ENCODE results near the gene TSHZ2.
"Not testable (repeated sequence)": the region's sequence is repeated elsewhere in the genome, so short reads cannot be mapped to it uniquely, and the experiment has no call there.

The TSHZ2 gene

DNA sequence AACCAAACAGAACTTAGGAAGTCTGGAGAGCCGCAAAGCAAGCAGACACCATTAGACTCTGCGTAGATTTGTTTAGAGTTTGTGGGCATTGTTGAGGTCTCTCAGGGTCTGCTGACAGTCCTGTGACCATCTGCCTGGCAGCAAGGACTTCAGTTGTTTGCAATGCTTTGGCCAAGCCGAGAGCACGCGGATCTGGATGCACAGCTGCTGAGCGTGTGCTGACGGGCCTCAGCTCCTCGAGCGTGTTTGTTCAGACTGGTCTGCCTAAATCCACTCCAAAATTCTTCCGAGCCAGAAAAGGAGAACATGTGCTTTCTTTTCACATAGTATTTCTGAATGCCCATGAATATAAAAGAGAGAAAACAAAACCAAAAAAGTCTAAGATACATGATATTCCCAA, 462.5 kb downstream of the TSHZ2 start:
- DNase-seq = no peak

DNA sequence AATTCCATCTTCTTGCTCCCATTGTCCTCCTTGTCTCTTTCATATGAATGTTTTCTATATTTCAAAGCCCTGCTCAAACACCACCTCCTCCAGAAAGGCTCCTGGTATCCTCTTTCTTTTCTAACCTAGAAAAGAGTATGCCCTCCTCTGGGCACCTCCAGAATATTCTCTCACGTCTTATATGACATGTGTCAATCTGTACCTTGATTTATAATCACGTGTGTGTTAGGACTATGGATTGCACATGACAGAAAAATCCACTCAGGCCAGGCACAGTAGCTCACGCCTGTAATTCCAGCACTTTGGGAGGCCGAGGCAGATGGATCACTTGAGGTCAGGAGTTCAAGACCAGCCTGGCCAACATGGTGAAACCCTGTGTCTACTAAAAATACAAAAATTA, 464.8 kb downstream of the TSHZ2 start:
- not testable (repeated sequence) for DNase-seq

DNA sequence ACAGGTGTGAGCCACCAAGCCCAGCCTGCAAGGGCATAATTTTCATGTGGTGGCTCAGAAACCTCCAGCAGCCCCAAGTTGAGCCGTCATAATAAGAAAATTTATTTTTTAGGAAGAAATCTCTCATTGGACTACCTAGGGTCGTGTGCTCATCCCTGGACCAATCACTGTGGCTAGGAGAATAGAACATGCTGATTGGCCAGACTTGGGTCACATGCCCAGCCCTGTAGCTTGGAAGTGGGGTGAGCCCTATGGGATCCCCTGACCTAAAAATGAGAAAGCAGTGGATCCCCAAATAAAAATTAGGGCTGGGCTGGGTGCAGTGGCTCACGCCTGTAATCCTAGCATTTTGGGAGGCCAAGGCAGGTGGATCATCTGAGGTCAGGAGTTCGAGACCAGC, 466.2 kb downstream of the TSHZ2 start:
- no peak for DNase-seq

DNA sequence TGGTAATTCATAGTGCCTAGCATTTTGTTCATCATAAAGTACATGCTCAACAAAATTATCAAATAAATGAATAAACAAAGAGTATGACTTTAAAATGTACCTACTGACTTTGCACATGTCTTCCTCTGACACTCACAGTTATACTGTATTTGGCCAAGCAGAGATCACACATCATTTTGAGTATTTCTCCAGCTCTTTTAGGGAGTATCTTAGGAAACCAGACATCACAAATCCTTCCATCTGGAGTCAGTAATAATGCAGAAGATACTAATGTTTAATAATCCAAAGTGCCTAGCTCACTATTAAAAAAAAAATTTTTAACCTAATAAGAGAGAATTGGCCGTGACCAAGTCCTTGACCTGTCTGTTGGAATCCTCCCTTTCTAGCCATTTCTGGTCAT, 466.9 kb downstream of the TSHZ2 start:
- DNase-seq = no peak

DNA sequence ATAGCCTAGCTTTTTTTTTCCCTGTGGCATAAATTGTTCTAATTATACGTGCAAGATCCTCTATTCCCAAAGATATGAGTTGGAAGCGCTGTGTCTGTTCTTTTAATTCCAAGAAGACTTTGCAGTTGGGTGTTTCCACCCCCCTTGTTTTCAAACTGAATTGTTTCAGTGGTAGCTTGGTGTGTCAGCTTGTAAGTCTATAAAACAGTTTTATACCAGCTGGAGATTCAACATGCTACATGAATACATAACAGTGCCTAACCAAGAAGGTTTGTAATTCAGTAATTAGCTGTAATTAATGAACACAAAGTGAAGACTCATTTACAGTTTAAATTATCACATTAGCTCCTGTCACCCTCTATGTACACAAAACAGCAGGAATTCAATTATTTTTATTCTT, 467.5 kb downstream of the TSHZ2 start:
- DNase-seq = no peak

DNA sequence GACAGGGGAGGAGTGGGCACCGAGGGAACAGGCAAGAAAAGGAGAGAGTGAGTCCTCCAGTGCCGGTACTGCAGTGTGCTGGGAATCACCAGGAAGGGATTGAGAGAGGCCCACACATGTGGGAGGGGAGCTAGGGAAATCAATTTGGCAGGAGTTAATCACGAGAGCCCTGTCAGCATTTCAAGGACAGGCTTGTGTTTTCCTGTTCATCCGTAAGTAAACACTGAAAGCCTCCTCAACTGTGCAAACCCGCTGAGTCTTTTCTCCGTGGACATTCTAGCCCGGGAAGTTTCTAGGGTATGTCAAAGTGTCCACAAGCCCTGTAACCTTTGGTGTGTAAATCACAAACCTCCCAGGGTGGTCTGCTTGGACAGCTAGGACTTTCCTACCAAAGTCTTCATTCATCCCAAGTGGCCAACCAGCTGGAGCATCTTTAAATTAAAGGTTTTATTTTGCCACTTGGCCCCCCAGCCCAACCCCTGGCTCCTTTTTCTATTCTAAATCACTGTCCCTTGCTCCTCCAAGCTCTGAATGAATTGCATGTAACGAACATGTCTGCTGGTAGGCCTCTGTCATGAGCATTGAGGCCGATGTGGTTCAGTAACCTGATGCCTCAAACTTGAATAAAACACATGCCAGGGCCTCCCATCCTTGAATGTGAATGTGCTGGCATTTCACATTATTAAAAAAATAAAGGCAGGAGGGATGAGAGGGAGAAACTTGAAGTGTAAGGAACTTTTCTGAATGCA, 472.4 kb downstream of the TSHZ2 start:
- DNase-seq = no peak

DNA sequence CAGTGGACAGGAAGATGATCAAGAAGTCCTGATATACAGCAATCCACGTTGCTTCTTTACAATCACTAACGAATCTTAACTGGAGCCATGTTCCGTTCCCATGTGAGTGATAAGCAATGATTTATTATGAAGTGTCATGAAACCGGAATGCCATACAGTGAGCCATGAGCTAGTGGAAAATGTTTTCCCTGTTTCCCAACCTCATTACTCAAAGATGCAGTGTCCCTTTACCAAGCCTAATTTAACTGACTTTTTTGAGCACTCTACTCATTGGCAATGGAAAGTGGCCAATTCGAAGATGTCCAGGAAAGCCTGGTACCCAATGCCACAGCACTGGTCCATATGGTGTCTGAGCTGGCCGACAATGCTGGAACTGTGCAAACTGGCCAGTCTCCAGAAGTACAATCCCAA, 473.2 kb downstream of the TSHZ2 start:
- DNase-seq = no peak

DNA sequence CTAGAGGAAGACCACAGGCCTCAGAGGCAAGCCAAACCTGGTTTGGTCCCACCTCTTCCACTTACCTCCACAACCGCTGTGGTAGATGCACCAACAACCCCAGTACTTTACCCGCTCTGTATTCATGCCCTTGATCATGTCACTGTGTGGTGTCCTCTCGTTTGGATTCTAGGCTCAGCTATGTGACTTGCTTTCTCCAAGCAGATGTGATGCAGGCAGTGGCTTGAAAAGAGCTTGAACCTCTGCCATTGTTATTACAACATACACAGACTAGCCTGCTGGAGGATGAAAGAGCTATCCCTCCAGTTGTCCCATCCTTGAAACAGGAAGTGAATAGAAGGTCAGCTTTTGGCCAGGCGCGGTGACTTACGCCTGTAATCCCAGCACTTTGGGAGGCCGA, 473.8 kb downstream of the TSHZ2 start:
- no peak for DNase-seq

DNA sequence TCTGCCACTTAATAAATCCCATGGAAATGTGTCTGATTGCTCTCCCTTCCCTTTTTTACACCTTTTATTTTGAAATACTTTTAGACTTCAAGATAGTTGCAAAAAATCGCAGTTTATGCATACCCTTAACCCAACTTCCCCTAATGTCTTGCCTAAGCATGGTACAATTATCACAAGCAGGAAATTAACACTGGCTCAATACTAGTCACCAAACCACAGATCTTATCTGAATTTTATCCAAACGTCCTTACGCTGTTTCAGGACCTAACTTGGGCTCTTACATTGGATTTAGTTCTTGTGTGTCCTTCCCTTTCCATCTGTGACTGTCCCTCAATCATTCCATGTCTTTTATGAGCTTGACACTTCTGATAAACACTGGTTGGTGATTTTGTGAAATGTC, 475.2 kb downstream of the TSHZ2 start:
- no peak for DNase-seq

DNA sequence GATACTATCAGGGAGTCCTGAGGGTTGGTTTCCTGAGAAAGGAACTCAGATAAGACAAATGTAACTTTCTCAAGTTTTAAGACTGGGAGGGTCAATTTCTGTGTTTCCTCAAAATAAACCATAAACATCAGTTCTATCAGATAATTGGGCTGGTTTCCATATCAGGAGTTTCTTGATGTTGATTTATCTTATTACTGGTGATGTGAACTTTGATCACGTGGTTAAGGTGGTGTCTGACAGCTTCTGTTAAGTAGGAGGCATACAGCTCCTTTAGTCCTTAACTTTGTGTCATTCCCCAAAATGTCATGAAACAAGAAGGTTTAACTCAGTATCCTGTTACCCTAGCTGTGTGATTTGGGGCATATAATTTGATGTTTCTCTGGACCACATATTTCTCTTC, 476.3 kb downstream of the TSHZ2 start:
- no peak for DNase-seq

DNA sequence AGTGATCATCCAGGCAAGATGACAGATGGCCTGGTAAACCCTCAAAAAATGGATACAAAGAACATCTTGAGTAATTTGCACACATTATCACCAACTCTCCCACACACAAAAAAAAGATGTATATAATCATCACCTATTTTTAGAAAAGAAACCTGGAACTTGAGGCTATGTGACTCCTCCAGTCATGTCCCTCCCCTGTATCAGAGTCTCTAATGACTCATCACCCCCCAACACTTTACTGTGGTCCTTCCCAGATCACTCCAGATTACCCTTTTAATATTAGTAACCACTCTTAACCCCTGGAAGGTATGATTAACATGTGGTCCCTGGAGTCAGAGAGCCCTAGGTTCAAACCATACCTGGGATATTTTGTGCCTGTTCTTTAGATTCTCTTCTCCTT, 476.7 kb downstream of the TSHZ2 start:
- DNase-seq = no peak

DNA sequence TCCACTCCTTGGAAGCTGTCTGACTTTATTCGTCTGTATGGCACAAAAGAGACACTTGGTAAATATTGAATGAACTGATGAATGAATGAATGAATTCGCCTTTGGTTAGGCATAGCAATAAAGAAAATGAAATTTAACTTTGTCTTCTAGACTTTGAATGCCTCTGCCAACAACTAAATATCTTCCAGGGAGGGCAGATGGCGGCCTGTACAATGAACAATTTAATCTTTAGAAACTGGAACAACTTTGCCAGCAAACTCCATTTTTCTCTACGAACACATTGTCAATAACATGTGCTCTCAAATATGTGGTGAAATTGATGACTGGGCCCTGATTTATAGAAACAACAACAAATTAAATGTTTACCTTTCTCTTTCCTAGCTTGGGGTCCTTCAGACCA, 480.9 kb downstream of the TSHZ2 start:
- DNase-seq = no peak

DNA sequence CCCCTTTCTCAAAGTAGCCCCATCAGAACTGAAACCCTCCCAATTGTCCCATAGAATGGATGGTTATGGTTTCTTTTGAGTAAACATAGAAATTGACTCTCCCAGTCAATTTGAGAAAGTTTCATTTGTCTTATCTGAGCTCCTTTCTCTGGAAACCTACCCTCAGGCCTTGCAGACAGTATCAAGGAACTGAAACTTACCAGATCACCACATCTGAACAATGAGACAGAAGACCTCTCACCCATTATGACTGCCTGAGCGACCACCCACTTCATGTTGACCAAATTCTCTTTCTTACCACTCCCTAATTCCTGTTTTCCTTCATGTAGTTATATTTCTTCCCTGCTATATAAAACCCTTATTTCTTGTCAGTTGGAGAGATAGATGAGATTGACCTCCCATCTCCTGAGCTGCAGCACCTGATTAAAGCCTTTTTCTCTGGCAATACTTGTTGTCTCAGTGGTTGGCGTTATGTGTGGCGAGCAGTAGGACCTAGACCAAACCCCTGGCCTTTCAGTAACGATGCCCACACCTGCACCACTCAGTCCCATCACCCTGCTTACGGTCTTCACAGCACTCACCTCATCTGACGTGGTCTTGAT, 482.6 kb downstream of the TSHZ2 start:
- DNase-seq = no peak

DNA sequence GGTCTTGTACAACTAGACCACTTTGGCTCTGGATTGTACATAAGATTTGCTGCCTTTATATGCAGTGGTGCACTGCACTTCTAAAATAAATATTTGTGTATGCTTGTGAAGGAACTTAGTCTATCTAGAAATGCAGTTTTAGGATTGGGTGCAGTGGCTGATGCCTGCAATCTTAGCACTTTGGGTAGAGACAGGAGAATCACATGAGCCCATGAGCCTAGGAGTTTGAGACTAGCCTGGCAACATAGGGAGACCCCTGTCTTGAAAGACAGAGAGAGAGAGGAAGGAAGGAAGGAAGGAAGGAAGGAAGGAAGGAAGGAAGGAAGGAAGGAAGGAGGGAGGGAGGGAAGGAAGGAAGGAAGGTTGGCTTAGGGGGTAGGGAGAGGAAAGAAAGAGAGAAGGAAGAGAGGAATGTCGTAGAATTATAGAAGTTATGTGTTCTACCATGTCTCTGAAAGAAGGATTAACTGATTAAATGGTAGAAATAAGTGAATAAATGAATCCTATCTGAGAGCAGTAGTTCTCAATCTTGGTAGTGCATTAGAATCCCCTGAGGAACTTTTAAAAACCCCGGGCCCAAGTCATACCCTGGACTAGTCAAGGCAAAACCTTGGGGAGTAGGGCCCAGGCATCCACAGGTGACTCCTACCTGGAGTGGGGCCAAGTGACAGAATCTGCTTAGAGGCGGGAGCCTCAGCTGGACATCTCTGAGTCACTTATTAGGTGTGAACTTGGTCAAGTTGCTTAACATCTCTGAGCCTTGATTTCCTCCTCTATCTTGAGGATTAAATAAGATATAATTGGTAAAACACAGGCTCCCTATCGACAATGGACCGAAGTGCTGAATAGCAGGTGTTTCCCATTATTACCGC, 491.2 kb downstream of the TSHZ2 start:
- DNase-seq = no peak

DNA sequence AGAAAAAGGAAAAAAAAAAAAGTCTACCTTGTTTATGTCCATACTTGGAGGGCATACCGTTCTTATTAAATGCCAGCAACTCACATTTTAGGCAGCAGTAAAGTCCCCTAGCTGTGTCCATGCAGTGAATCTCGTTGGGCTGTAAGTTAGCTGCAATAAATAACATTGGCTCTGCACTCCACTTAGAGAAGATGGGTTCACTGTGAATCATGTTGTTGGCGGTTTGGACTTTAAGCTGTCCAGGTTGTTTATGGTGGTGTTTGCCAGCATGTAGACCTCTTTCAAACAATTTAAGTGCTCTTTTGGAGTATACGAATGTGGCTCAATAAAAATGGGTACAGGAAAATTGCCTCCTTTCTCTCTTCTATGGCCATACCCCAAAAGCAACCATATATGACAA, 494.1 kb downstream of the TSHZ2 start:
- DNase-seq = no peak

DNA sequence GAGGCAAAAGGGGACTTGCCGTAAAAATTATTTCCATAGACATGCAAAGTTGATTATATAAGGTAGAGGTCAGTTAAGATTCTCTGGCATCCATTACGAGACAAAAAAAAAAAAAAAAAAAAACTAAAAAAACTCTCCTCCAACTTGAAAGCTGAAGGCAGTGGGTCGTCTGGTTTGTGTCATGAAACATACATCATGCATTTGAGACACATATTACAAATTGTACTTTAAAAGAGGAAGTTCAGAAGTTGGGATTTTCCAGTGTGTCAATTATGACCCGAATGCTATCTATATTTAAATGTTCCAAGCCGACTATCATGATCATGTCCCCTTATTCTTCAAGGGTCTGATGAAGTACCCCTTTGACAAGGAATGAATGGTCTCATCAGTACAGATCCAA, 496.4 kb downstream of the TSHZ2 start:
- DNase-seq = no peak

DNA sequence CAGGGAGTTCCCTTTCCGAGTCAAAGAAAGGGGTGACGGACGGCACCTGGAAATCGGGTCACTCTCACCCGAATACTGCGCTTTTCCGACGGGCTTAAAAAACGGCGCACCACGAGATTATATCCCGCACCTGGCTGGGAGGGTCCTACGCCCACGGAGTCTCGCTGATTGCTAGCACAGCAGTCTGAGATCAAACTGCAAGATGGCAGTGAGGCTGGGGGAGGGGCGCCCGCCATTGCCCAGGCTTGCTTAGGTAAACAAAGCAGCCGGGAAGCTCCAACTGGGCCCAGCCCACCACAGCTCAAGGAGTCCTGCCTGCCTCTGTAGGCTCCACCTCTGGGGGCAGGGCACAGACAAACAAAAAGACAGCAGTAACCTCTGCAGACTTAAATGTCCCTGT, 500.7 kb downstream of the TSHZ2 start:
- not testable (repeated sequence) for DNase-seq

DNA sequence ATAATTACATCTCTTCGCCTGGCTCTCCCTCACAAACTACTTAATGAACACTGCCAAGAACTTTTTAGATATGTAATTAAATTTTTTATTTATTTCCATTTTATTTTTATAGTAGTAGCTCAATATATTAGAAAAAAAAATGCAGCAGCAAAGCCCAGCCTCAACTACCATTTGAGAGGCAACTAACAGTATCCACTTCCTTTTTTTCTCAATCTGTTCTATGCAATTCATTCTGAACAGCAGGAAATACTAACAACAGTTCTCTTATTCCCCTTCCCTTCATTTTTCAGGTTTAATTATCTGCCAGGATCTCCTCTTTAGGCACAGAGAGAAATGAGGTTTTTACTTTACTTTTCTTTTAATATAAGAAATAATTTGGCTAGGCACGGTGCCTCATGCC, 508.8 kb downstream of the TSHZ2 start:
- no peak for DNase-seq

DNA sequence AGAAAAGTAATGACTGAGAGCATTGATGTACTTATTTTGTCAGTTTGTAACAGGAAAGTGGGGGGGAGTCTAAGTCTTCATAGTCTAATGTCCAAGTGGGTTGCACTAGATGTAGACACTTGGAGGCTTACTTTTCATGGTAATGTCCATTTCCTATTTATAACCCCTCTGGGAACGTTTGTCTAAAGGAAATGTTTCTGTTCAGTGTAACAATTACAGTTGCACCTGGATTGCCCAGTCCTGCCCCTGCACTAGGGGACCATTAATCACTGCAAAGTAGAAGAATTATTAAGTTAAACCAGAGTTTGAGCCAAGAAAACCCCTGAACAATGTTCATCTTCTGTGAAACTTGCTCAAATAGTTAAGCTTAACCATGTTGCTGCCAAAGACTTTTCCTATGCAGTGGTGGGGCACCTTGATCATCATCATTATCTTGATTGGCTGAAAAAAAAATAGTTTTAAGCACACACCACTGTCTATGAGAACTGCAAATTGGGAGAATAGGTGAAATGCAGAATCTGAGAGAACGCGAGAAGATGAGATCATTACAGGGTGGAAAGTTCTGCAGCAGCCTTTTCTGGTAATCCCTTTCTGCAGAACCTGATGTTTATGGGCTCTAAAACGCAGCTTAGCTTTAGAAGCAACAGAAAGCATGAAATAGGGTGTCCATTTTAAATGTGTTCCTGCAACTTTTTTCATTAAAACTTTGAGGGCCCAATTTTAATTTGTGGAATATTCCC, 515.5 kb downstream of the TSHZ2 start:
- DNase-seq = no peak

DNA sequence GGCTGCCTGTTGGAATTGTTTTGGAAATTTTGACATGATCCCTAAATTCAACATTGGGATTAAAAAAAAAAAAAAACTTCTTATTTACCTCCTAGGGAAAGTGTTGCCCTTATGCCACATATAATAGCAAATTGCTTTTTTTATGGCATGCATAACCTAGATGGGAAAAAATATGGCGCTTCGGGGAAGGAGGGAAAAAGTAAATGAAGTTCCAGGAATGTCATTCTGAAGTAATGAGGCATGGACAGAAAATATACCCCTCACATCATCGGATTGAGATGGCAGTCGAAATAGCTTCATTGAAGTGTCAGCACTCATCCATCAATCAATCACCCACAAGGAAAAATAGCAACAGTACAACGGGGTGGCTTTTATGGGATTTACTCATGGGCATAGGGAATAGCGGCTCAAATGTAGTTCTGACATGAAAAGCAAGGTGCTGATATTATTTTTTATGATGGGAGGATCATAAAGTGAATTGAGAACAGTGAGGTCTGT, 516.7 kb downstream of the TSHZ2 start:
- no peak for DNase-seq

DNA sequence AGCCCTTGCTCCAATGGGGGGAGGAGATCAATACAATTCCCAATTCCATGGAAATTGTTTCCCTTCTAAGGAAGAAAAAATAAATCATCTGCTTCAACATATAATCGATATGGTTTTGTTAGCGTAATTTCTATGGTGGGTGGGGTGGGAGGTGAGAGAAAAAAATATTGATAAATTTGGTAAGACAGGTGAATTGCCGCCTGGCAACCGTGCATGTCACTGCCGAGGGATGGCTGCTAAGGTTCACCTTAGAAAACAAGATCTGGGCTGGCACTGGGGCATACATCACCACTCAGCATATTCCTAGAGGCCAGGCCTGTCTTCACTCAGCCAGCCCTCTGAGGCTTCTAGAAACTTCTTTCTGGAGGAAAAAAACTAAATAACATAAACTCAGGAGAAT, 517.4 kb downstream of the TSHZ2 start:
- DNase-seq = no peak

DNA sequence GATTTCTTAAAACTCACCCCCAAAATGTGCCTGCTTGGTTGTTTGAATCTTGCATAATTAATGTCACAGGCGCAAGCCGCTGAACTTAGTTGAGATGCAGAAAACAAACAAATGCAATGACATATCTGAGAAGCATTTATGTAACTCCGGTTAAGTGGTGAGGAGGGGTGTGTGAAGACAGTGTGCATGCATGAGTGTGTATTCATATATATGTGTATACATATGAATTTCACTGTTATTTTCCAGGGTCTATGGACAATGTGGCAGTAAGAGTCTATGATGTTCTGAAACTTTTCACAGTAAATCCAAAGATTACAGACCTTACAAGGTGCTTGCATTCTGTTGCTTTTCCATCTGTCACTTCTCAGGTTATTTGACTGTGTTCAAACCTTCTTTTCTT, 518.5 kb downstream of the TSHZ2 start:
- no peak for DNase-seq

DNA sequence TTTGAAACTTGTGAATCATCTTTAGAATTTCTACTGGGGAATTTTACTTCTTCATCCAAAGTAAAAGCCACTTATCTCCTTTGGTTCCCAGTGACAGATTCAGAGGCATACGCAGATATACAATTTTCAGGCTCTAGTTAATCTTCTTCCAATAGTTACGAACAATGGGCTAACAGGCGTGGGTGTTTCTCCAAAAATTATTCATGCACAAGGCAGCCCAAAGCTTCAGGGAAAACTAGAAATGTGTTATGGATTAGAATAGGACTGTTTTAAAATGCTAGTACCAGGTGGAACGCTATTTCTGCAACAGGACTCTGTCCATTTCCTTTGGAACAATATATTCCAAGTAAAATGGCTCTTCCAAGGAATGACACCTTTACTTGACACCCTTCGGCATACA, 519.3 kb downstream of the TSHZ2 start:
- DNase-seq = no peak
